Vagina (tissue), 2 donors: ENCODE data around the gene SENP5. TPM values are rescaled to one million over a fixed set of nuclear protein-coding genes. Genes with fewer than 3 reads are reported as not detected.

Source experiments
- DNase-seq, 2 donors: peaks; one replicate each; pipeline ENCODE4 v3.0.0-alpha.2; 2017; ENCODE audit errors: extremely low spot score in 2 of 2
- H3K27ac ChIP-seq: fragments of 200-600 bp; sonication (generic); one replicate; pipeline ENCODE4 v1.5.1; 2019
- H3K27me3 ChIP-seq: fragments of 200-600 bp; sonication (generic); one replicate; pipeline ENCODE4 v1.5.1; 2019
- H3K36me3 ChIP-seq, 2 donors: fragments of 200-600 bp; sonication (generic); one replicate each; pipeline ENCODE4 v1.5.1; 2017 to 2019
- H3K4me1 ChIP-seq: fragments of 200-600 bp; sonication (generic); one replicate; pipeline ENCODE4 v1.5.1; 2019
- H3K4me3 ChIP-seq, 2 donors: fragments of 200-600 bp; sonication (generic); 1 replicate in 1 of 2; 2 replicates in 1 of 2; pipeline ENCODE4 v1.5.1; 2016 to 2019
- H3K9me3 ChIP-seq: fragments of 200-600 bp; sonication (generic); one replicate; pipeline ENCODE4 v1.5.1; 2019
- POLR2A ChIP-seq, 2 donors: fragments of 450-650 bp; IDR thresholded peaks; one replicate each; pipeline ENCODE4 v1.6.1; 2017; ENCODE audit warnings: antibody characterized with exemption in 2 of 2, mild to moderate bottlenecking in 2 of 2, moderate library complexity in 2 of 2
- POLR2AphosphoS5 ChIP-seq, 2 donors: sonication (generic); formaldehyde crosslinking; IDR thresholded peaks; one replicate each; pipeline ENCODE4 v1.9.0; 2017; ENCODE audit warnings: antibody characterized with exemption in 2 of 2, mild to moderate bottlenecking in 2 of 2, low read depth in 1 of 2; ENCODE audit not compliant: insufficient read depth in 1 of 2
- intact Hi-C: fragments of 100-400 bp; cut with DNase I; formaldehyde crosslinking; loops from one replicate; pipeline ENCODE4 v1.15.1; 2023
- total RNA-seq: library from RNA; depleted of rRNA; stranded (reverse); fragments of >200 nt; gene quantifications from one replicate; pipeline ENCODE4 v1.2.3, GENCODE V29; 2016
- TF ChIP-seq, protein P1 (sequence below), 3 experiments: fragments of 450-650 bp in 2 of 3; fragments of 200-600 bp in 1 of 3; sonication (generic) in 1 of 3; IDR thresholded peaks; one replicate each; pipeline ENCODE4 v1.5.1; 2017 to 2019; ENCODE audit warnings: antibody characterized with exemption in 3 of 3, mild to moderate bottlenecking in 2 of 3, moderate library complexity in 2 of 3

SENP5 gene
- total RNA-seq, 1 donor from 2014 or later, result 50.6 TPM

DNA sequence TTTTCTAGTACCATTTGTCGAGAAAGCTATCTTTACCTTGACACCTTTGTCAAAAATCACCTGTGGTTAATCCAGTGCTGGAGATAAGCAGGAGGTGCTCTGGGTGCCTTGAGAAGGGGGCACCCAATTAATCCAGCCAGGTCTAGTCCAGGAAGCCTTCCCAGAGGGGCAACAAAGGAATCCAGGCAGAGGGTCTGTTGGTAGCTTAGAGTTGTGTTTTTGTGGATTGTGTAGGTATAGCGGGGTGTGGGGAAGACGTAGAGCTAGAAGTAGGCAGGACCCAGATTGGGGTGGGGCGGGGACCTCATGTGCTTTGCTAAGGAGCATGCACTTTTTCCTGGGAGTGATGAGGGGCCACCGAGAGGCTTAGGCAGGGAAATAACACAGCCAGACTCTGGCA is 106.9 kb downstream of the SENP5 start:
- Histone ChIP-seq H3K27me3 (no peaks in the 10 kb centered on the region), H3K9me3 (no peaks in the 10 kb centered on the region), H3K4me3 (no peak overlapping the region), H3K27ac (no peak overlapping the region), H3K4me1 (no peaks in the 10 kb centered on the region), H3K36me3 (no peaks in the 10 kb centered on the region)
- DNase-seq, result peak in 1 of 2 donors; percentile 81
- TF ChIP-seq, protein P1, sequence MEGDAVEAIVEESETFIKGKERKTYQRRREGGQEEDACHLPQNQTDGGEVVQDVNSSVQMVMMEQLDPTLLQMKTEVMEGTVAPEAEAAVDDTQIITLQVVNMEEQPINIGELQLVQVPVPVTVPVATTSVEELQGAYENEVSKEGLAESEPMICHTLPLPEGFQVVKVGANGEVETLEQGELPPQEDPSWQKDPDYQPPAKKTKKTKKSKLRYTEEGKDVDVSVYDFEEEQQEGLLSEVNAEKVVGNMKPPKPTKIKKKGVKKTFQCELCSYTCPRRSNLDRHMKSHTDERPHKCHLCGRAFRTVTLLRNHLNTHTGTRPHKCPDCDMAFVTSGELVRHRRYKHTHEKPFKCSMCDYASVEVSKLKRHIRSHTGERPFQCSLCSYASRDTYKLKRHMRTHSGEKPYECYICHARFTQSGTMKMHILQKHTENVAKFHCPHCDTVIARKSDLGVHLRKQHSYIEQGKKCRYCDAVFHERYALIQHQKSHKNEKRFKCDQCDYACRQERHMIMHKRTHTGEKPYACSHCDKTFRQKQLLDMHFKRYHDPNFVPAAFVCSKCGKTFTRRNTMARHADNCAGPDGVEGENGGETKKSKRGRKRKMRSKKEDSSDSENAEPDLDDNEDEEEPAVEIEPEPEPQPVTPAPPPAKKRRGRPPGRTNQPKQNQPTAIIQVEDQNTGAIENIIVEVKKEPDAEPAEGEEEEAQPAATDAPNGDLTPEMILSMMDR (IDR thresholded peaks at IDR 0.05), result no peak
- TF ChIP-seq POLR2AphosphoS5 (IDR thresholded peaks at IDR 0.05; ENCODE audit: insufficient read depth in 1 of 2, low read depth in 1 of 2) (no peak), POLR2A (IDR thresholded peaks at IDR 0.05) (no peak)
- intact Hi-C loops, result no loop called here

DNA sequence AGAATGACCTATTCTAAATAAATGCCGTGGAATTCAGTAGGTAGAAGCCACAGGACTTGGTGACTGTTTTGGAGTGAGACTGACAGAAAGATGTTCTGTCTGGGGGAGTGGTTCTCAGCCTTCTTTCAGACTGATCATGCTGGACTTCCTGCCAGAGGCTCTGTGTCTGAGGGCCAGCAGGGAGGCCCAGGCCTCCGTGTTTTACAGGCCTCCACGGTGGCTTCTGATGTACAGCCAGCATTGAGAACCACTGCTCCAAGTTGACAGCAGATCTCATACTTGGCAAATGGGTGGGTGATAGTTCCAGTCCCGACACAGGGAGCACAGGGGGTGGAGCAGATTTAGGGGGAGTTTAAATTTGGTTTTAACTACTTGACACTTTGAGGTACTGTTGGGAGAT is 107.6 kb downstream of the SENP5 start:
- intact Hi-C loops, result no loop called here
- Histone ChIP-seq H3K36me3 (no peaks in the 10 kb centered on the region), H3K4me1 (no peaks in the 10 kb centered on the region), H3K27ac (no peak overlapping the region), H3K27me3 (no peaks in the 10 kb centered on the region), H3K4me3 (no peak overlapping the region), H3K9me3 (no peaks in the 10 kb centered on the region)
- TF ChIP-seq, protein P1 (IDR thresholded peaks at IDR 0.05), result no peak
- TF ChIP-seq POLR2AphosphoS5 (IDR thresholded peaks at IDR 0.05; ENCODE audit: insufficient read depth in 1 of 2, low read depth in 1 of 2), result no peak
- no peak for TF ChIP-seq POLR2A (IDR thresholded peaks at IDR 0.05)
- DNase-seq, result no peak

DNA sequence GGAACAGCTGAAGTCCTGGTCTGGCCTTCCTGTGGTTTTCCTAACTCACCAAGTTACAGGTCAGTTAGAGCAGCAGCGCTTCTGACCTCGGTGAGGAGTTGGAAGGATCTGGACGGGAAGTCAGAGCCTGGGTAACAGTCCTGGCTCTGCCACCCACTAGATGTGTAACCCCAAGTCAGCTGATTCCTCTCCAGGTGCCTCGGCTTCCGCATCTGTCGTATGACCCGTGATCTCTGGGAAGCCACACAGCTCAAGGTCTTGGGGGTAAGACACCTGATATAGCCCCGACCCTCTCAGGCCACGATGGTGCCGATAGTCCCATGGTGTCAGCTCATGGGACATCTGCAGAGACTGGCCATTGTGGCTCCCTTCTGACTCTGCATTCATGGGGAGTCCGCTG is 109.2 kb downstream of the SENP5 start:
- intact Hi-C loops, result no loop called here

DNA sequence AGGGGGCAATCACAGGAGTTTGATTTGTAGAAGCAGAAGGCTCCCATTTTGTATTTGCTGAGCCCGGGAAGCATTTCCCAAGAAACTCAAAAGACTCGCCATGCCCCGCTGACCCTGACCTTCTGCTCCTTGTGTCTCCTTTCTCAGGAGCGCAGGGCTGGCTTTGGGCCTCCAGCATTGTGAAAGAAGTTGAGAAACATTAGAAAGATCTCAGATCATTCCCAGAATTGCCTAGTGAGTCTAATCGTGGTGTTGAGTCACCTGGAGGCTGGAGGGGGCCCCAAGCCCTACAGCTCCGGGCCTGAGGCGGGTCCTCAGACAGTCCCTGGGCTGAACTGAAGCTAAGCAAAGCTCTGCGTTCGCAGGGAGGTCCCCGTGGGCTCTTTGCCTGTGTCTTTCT is 111.8 kb downstream of the SENP5 start:
- no peak for TF ChIP-seq POLR2AphosphoS5 (IDR thresholded peaks at IDR 0.05; ENCODE audit: insufficient read depth in 1 of 2, low read depth in 1 of 2)
- no peak for TF ChIP-seq POLR2A (IDR thresholded peaks at IDR 0.05)
- TF ChIP-seq, protein P1 (IDR thresholded peaks at IDR 0.05), result no peak
- no peak for DNase-seq
- Histone ChIP-seq H3K4me1 (no peaks in the 10 kb centered on the region), H3K4me3 (no peak overlapping the region), H3K27ac (no peak overlapping the region), H3K27me3 (no peaks in the 10 kb centered on the region), H3K9me3 (no peaks in the 10 kb centered on the region), H3K36me3 (no peaks in the 10 kb centered on the region)
- intact Hi-C loops, result no loop called here

More for the DNA sequence above, 109.2 kb downstream of the SENP5 start:
- no peaks in the 10 kb centered on the region for H3K27me3 ChIP-seq
- no peaks in the 10 kb centered on the region for H3K4me1 ChIP-seq
- H3K27ac ChIP-seq, result no peak overlapping the region
- H3K9me3 ChIP-seq, result no peaks in the 10 kb centered on the region
- no peak for DNase-seq
- TF ChIP-seq, protein P1 (IDR thresholded peaks at IDR 0.05), result no peak
- no peak for TF ChIP-seq POLR2A (IDR thresholded peaks at IDR 0.05)
- no peaks in the 10 kb centered on the region for H3K36me3 ChIP-seq
- no peak overlapping the region for H3K4me3 ChIP-seq

DNA sequence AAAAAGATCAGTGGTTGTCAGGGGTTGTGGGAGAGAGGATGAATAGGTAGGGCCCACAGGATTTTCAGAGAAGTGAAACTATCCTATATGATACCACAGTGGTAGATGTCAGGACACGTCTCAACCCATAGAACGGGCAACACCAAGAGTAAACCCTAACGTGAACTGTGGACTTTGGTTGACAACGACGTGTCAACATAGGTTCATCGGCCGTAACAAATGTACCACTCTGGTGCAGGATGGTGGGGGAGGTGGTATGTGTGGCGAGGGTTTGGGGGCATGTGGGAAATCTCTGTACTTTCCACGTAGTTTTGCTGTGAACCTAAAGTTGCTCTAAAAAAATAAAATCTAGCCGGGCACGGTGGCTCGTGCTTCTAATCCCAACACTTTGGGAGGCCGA is 113.9 kb downstream of the SENP5 start:
- TF ChIP-seq, protein P1 (IDR thresholded peaks at IDR 0.05), result no peak
- TF ChIP-seq POLR2A (IDR thresholded peaks at IDR 0.05), result no peak
- TF ChIP-seq POLR2AphosphoS5 (IDR thresholded peaks at IDR 0.05; ENCODE audit: insufficient read depth in 1 of 2, low read depth in 1 of 2), result no peak
- intact Hi-C loops, result no loop called here
- Histone ChIP-seq H3K27ac (no peak overlapping the region), H3K9me3 (no peaks in the 10 kb centered on the region), H3K27me3 (no peaks in the 10 kb centered on the region), H3K4me1 (no peaks in the 10 kb centered on the region), H3K4me3 (no peak overlapping the region), H3K36me3 (no peaks in the 10 kb centered on the region)
- DNase-seq, result no peak
